Mesendoderm (in vitro differentiated cells): ENCODE results near the gene GJD4.

Experiments
- DNase-seq: peaks from one replicate; pipeline ENCODE4 v3.0.0; 2013
- H2AK5ac ChIP-seq: 2 replicates; pipeline ENCODE4 v1.6.1; 2013; ENCODE audit warnings: low read length, inconsistent platforms
- H2BK120ac ChIP-seq: 2 replicates; pipeline ENCODE4 v1.6.1; 2013; ENCODE audit warnings: low read depth, mild to moderate bottlenecking, low read length, moderate library complexity, mixed read lengths
- H2BK15ac ChIP-seq: replicated peaks from 2 replicates; pipeline ENCODE4 v1.6.1; 2013; ENCODE audit warnings: low read depth, mild to moderate bottlenecking, moderate library complexity
- H2BK5ac ChIP-seq: 2 replicates; pipeline ENCODE4 v1.6.1; 2013; ENCODE audit warnings: low read length, inconsistent platforms
- H3K18ac ChIP-seq: 2 replicates; pipeline ENCODE4 v1.6.1; 2013; ENCODE audit warnings: mild to moderate bottlenecking, low read length, mixed read lengths
- H3K23ac ChIP-seq: one replicate; pipeline ENCODE4 v1.6.1; 2013; ENCODE audit warnings: low read length
- H3K27ac ChIP-seq: 2 replicates; pipeline ENCODE4 v1.5.1; 2013; ENCODE audit warnings: low read depth, mild to moderate bottlenecking, inconsistent platforms, low read length, moderate library complexity
- H3K27me3 ChIP-seq: 2 replicates; pipeline ENCODE4 v1.6.1; 2013; ENCODE audit warnings: low read length, control low read depth, mild to moderate bottlenecking, inconsistent platforms; ENCODE audit not compliant: insufficient read depth, poor library complexity
- H3K36me3 ChIP-seq: 2 replicates; pipeline ENCODE4 v1.6.1; 2013; ENCODE audit warnings: low read length, inconsistent platforms; ENCODE audit not compliant: control insufficient read depth, insufficient read depth
- H3K4ac ChIP-seq: one replicate; pipeline ENCODE4 v1.6.1; 2013; ENCODE audit warnings: low read depth, mild to moderate bottlenecking, low read length, moderate library complexity
- H3K4me1 ChIP-seq: 2 replicates; pipeline ENCODE4 v1.6.1; 2013; ENCODE audit warnings: low read depth, low read length, inconsistent platforms; ENCODE audit not compliant: control insufficient read depth
- H3K4me2 ChIP-seq: 2 replicates; pipeline ENCODE4 v1.6.1; 2013; ENCODE audit warnings: low read length
- H3K4me3 ChIP-seq: 2 replicates; pipeline ENCODE4 v1.5.1; 2013; ENCODE audit warnings: mild to moderate bottlenecking, low read length
- H3K56ac ChIP-seq: one replicate; pipeline ENCODE4 v1.6.1; 2013; ENCODE audit warnings: low read length
- H3K79me1 ChIP-seq: 2 replicates; pipeline ENCODE4 v1.6.1; 2013; ENCODE audit warnings: low read length, inconsistent platforms
- H3K79me2 ChIP-seq: 2 replicates; pipeline ENCODE4 v1.6.1; 2013; ENCODE audit warnings: mild to moderate bottlenecking, low read length; ENCODE audit not compliant: control insufficient read depth, insufficient read depth
- H3K9ac ChIP-seq: 2 replicates; pipeline ENCODE4 v1.6.1; 2013; ENCODE audit warnings: low read length, inconsistent platforms
- H4K5ac ChIP-seq: one replicate; pipeline ENCODE4 v1.6.1; 2013; ENCODE audit warnings: low read length
- H4K8ac ChIP-seq: one replicate; pipeline ENCODE4 v1.6.1; 2013; ENCODE audit warnings: low read depth, mild to moderate bottlenecking, control low read depth, low read length, moderate library complexity
- WGBS: extraction: QIAGEN DNeasy Blood & Tissue Kit; methylation state at CpG from one replicate; pipeline ENCODE4 v1.1.7; 2013; ENCODE audit warnings: low lambda C conversion rate, missing lambda C conversion rate; ENCODE audit not compliant: insufficient coverage; ENCODE audit errors: extremely low coverage; 5-methylcytosine and 5-hydroxymethylcytosine counted together

GJD4 gene

DNA sequence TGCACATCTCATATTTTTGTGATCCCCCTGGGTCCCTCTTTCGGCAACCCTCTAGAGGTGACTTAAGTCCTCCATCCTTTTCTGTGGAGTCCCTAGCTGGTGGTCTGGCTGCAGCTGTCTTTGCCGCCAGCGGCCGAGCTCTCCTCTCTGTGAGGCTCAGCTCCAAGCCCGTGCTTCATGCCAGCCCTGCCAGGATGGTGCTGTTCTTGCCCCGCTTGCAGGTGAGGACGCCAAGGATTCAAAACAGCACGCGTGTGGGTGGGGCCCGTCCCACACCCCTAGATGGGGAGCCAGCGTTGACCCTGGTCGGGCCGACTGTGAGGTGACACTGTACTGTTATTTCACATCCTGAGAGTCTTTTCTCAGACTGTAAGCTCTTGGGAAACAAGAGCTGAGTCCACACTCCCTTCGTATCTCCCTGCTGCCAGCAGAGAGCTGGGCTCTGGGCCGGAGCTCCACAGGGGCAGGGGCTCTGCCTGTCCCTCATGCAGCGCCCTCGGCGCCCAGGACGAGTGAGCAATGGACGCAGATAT is 36.6 kb upstream of the GJD4 start:
- H3K79me2 ChIP-seq = no peaks in the 10 kb centered on the region
- no peak overlapping the region for H3K4me3 ChIP-seq
- H3K36me3 ChIP-seq = peaks cover 2% of the 10 kb centered on the region

DNA sequence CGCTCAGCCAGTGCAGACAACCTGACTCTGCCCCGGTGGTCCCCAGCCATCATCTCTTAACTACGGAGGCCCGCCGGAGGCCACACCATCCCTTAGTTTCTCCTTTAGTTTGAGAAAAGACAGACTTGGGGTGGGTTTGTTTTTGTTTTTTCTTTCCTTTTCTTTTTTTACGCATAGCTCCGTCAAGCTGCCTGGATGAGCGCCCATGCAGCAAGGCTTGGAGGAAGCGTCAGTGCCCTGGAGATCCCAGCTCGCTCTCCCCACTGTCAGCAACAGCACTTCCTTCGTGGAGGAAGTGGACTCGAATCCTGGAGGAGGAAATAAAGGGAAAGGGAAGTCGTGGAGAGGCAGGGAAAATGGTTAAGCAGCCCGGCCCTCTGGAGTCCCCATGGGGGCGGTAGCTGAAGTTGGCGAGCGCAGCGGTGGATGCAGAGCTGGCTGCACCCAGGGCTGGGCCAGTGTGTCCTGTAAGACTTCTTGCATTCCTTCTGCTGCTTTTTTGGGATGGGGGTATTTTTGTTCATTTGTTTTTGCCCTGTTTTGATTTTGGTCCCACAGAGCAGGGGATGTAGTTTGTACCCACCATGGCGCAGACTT is 35.9 kb upstream of the GJD4 start:
- Histone ChIP-seq H3K36me3 (peaks cover 2% of the 10 kb centered on the region), H4K8ac (no peak overlapping the region), H2BK120ac (no peak overlapping the region), H2BK15ac (no peak overlapping the region), H3K27me3 (no peaks in the 10 kb centered on the region), H3K4me1 (no peaks in the 10 kb centered on the region), H3K79me1 (no peaks in the 10 kb centered on the region), H3K56ac (no peak overlapping the region), H2AK5ac (no peak overlapping the region), H3K4me2 (no peak overlapping the region), H3K23ac (no peak overlapping the region), H3K9ac (no peak overlapping the region), H3K4me3 (no peak overlapping the region), H3K79me2 (no peaks in the 10 kb centered on the region), H3K18ac (no peak overlapping the region), H3K27ac (no peak overlapping the region), H4K5ac (no peak overlapping the region), H3K4ac (no peak overlapping the region), H2BK5ac (no peak overlapping the region)
- WGBS = no CpG with 5 or more reads among the region's 19 CpGs
- no peak for DNase-seq

More for the DNA sequence above, 36.6 kb upstream of the GJD4 start:
- no peak overlapping the region for H3K4ac ChIP-seq
- no peak overlapping the region for H3K4me2 ChIP-seq
- no peak overlapping the region for H4K8ac ChIP-seq
- no CpG with 5 or more reads among the region's 20 CpGs for WGBS
- H3K27ac ChIP-seq = no peak overlapping the region
- H3K27me3 ChIP-seq = no peaks in the 10 kb centered on the region
- H3K56ac ChIP-seq = no peak overlapping the region
- H3K9ac ChIP-seq = no peak overlapping the region
- H2BK15ac ChIP-seq = no peak overlapping the region
- no peaks in the 10 kb centered on the region for H3K79me1 ChIP-seq
- H2BK120ac ChIP-seq = no peak overlapping the region
- H2BK5ac ChIP-seq = no peak overlapping the region
- H2AK5ac ChIP-seq = no peak overlapping the region
- no peak overlapping the region for H3K23ac ChIP-seq
- no peaks in the 10 kb centered on the region for H3K4me1 ChIP-seq
- H4K5ac ChIP-seq = no peak overlapping the region
- no peak for DNase-seq
- no peak overlapping the region for H3K18ac ChIP-seq

DNA sequence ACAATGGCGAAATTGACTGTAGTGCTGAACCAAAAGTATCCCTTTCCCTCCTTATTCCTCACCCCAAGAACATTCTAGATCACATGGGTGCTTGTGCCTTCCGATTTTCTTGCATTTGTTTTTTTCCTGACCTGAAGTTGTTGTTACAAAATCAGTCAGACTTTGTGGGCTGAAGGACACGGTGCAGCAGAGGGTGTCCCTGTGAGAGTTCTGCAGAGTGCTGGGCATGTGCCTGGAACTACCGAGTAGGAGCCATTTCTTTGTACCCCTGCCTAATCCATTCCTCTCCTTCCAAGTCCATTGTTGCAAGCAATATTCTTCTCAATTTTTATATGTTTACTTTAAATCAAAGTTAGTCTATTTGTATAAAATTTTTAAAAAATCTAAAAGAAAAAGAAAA is 35.3 kb upstream of the GJD4 start:
- H3K27ac ChIP-seq = no peak overlapping the region
- no peak overlapping the region for H3K4me3 ChIP-seq
- no peaks in the 10 kb centered on the region for H3K79me2 ChIP-seq
- no peak overlapping the region for H4K5ac ChIP-seq
- H3K56ac ChIP-seq = no peak overlapping the region
- no peak overlapping the region for H2BK120ac ChIP-seq
- H2AK5ac ChIP-seq = no peak overlapping the region
- no peak overlapping the region for H3K23ac ChIP-seq
- DNase-seq = no peak
- no CpG with 5 or more reads among the region's 4 CpGs for WGBS
- H3K9ac ChIP-seq = no peak overlapping the region
- no peak overlapping the region for H3K4me2 ChIP-seq
- H3K18ac ChIP-seq = no peak overlapping the region
- no peak overlapping the region for H2BK15ac ChIP-seq
- H2BK5ac ChIP-seq = no peak overlapping the region
- no peaks in the 10 kb centered on the region for H3K4me1 ChIP-seq
- H3K27me3 ChIP-seq = no peaks in the 10 kb centered on the region
- H3K36me3 ChIP-seq = peaks cover 2% of the 10 kb centered on the region
- no peak overlapping the region for H3K4ac ChIP-seq
- H4K8ac ChIP-seq = no peak overlapping the region
- H3K79me1 ChIP-seq = no peaks in the 10 kb centered on the region

DNA sequence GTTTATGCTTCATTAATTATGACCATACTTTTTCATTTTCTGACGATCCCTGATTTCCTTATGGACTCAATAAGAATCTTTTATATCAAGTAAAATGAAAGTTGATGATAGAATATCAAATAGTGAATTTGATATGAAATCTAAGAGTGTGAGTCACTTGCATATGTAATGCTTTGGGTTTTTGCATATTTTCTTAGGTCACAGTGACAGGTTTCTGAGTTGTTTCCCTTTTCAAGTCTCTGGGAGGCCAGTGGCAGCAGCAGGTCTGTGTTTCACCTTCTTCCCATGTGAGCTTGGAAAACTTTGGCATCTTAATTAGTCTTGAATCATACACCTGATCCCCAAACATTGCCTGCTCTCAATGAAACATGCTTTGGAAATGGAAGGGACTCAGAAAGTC is 34.7 kb upstream of the GJD4 start:
- no peak overlapping the region for H3K4me3 ChIP-seq
- H3K79me2 ChIP-seq = no peaks in the 10 kb centered on the region
- H3K9ac ChIP-seq = no peak overlapping the region
- no peak overlapping the region for H2BK15ac ChIP-seq
- no peak for DNase-seq
- H3K56ac ChIP-seq = no peak overlapping the region
- no peak overlapping the region for H3K23ac ChIP-seq
- no peaks in the 10 kb centered on the region for H3K27me3 ChIP-seq
- H3K4ac ChIP-seq = no peak overlapping the region
- H3K4me2 ChIP-seq = no peak overlapping the region
- WGBS = no CpG with 5 or more reads among the region's 1 CpG
- H4K5ac ChIP-seq = no peak overlapping the region
- H4K8ac ChIP-seq = no peak overlapping the region
- H3K79me1 ChIP-seq = no peaks in the 10 kb centered on the region
- H3K27ac ChIP-seq = no peak overlapping the region
- H2BK5ac ChIP-seq = no peak overlapping the region
- peaks cover 2% of the 10 kb centered on the region for H3K36me3 ChIP-seq
- no peak overlapping the region for H2BK120ac ChIP-seq
- H3K18ac ChIP-seq = no peak overlapping the region
- no peaks in the 10 kb centered on the region for H3K4me1 ChIP-seq
- H2AK5ac ChIP-seq = no peak overlapping the region

DNA sequence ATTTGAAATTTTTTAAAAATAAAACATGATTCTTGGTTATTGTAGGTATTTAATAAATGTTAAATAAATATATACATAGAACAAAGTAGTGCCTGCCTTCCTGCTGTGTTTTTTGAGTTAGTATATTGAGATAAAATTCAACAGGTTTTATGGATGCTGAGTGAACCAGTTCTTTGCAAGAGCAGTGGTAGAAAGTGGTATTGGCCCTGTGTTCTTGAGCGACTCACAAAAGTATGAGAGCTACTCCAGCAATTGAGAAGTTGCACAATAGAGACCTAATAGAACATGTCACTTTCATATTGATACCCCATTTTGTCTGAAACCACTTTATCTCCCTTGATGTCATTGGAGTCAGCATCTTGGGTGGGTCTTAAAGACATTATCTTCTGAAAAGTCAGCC is 32.6 kb upstream of the GJD4 start:
- H2AK5ac ChIP-seq = no peak overlapping the region
- H3K4me2 ChIP-seq = no peak overlapping the region
- H4K8ac ChIP-seq = no peak overlapping the region
- H3K56ac ChIP-seq = no peak overlapping the region
- H3K9ac ChIP-seq = no peak overlapping the region
- no peak overlapping the region for H2BK15ac ChIP-seq
- no peaks in the 10 kb centered on the region for H3K27me3 ChIP-seq
- H4K5ac ChIP-seq = no peak overlapping the region
- no CpG with 5 or more reads among the region's 1 CpG for WGBS
- H3K4me1 ChIP-seq = no peaks in the 10 kb centered on the region
- H2BK5ac ChIP-seq = no peak overlapping the region
- no peak overlapping the region for H3K27ac ChIP-seq
- no peaks in the 10 kb centered on the region for H3K79me1 ChIP-seq
- no peak overlapping the region for H3K23ac ChIP-seq
- no peak overlapping the region for H3K18ac ChIP-seq
- no peak overlapping the region for H3K4ac ChIP-seq
- no peak overlapping the region for H2BK120ac ChIP-seq
- DNase-seq = no peak
- no peaks in the 10 kb centered on the region for H3K36me3 ChIP-seq
- H3K79me2 ChIP-seq = no peaks in the 10 kb centered on the region
- H3K4me3 ChIP-seq = no peak overlapping the region

DNA sequence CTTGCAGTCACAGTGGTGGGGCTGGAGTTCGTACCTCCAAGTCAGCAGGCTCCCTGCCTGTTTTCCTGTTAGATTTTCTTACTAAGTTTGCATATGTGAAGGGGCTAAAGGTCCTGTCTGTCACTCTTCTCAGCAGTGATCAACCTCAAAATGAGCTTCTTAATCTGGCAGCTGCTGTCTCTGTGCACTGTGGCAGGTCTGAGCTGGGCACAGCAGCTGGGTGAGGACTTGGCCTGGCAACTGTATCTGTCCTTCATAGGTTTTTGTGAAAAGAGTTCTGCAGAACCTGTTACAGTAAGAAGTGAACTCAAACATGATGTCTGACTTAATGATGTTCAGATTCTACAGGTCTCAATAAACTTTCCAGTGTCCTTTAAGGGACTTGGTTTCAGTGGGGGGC is 31.3 kb upstream of the GJD4 start:
- H3K23ac ChIP-seq = no peak overlapping the region
- WGBS = no CpG with 5 or more reads among the region's 1 CpG
- H3K56ac ChIP-seq = no peak overlapping the region
- no peaks in the 10 kb centered on the region for H3K4me1 ChIP-seq
- H2BK120ac ChIP-seq = no peak overlapping the region
- no peak overlapping the region for H3K4ac ChIP-seq
- H3K27ac ChIP-seq = no peak overlapping the region
- no peaks in the 10 kb centered on the region for H3K36me3 ChIP-seq
- no peak overlapping the region for H4K5ac ChIP-seq
- no peak overlapping the region for H2AK5ac ChIP-seq
- no peaks in the 10 kb centered on the region for H3K79me1 ChIP-seq
- no peak overlapping the region for H4K8ac ChIP-seq
- H3K9ac ChIP-seq = no peak overlapping the region
- H3K79me2 ChIP-seq = no peaks in the 10 kb centered on the region
- H3K27me3 ChIP-seq = no peaks in the 10 kb centered on the region
- no peak overlapping the region for H3K4me3 ChIP-seq
- DNase-seq = no peak
- no peak overlapping the region for H3K4me2 ChIP-seq
- no peak overlapping the region for H2BK15ac ChIP-seq
- no peak overlapping the region for H2BK5ac ChIP-seq
- no peak overlapping the region for H3K18ac ChIP-seq
